Coronary artery (tissue), 2 donors: ENCODE measurements around the gene CEMIP.

Source experiments
- DNase-seq: peaks from one replicate; pipeline ENCODE4 v3.0.0-alpha.2; 2017; ENCODE audit warnings: low spot score
- H3K27ac ChIP-seq, 2 donors: fragments of 200-600 bp; sonication (generic); one replicate each; pipeline ENCODE4 v1.5.1; 2016 to 2019
- H3K4me3 ChIP-seq: fragments of 200-600 bp; sonication (generic); 2 replicates; pipeline ENCODE4 v1.5.1; 2016; ENCODE audit warnings: mild to moderate bottlenecking, moderate library complexity
- CTCF ChIP-seq: fragments of 200-600 bp; sonication (generic); IDR thresholded peaks from one replicate; pipeline ENCODE4 v1.5.1; 2019; ENCODE audit warnings: antibody characterized with exemption

Gene CEMIP

GRCh38 chr15:80834906-80835305 is 55.7 kb downstream of the CEMIP start:
- Histone ChIP-seq H3K4me3 (no peak overlapping the region), H3K27ac (peak overlapping the region; percentile 48 to 69)
- no peak for TF ChIP-seq CTCF
- no peak for DNase-seq

GRCh38 chr15:80835336-80835735 is 56.2 kb downstream of the CEMIP start:
- H3K27ac ChIP-seq = peak overlapping the region; percentile 48 to 69
- DNase-seq = no peak
- H3K4me3 ChIP-seq = no peak overlapping the region
- TF ChIP-seq CTCF = no peak

- peak overlapping the region in 1 of 2 donors; percentile 69 for H3K27ac ChIP-seq
- no peak for TF ChIP-seq CTCF
- H3K4me3 ChIP-seq = no peak overlapping the region
- DNase-seq = no peak
Observed at GRCh38 chr15:80836223-80836622, 57.1 kb downstream of the CEMIP start.

- no peak overlapping the region for H3K27ac ChIP-seq
- no peak for TF ChIP-seq CTCF
- no peak for DNase-seq
- H3K4me3 ChIP-seq = no peak overlapping the region
Observed at GRCh38 chr15:80837006-80837405, 57.8 kb downstream of the CEMIP start.

- Histone ChIP-seq H3K4me3 (no peak overlapping the region), H3K27ac (no peak overlapping the region)
- no peak for DNase-seq
- TF ChIP-seq CTCF = no peak
Observed at GRCh38 chr15:80838012-80838411, 58.8 kb downstream of the CEMIP start.

- TF ChIP-seq CTCF = no peak
- no peak for DNase-seq
- Histone ChIP-seq H3K27ac (no peak overlapping the region), H3K4me3 (no peak overlapping the region)
Observed at GRCh38 chr15:80838666-80839065, 59.5 kb downstream of the CEMIP start.

- no peak overlapping the region for H3K4me3 ChIP-seq
- no peak for TF ChIP-seq CTCF
- H3K27ac ChIP-seq = no peak overlapping the region
- no peak for DNase-seq
Observed at GRCh38 chr15:80839764-80840130, 60.6 kb downstream of the CEMIP start.
